Choroid plexus epithelial cell (primary cell): ENCODE measurements around the gene RABGAP1L.
"Not testable (repeated sequence)": the region's sequence is repeated elsewhere in the genome, so short reads cannot be mapped to it uniquely, and the experiment has no call there.

Experiments used
- DNase-seq: peaks from one replicate; pipeline ENCODE4 v3.0.0-alpha.2; 2010; ENCODE audit warnings: low read depth
- H3K4me3 ChIP-seq: 2 replicates; pipeline ENCODE4 v1.5.1; 2011; ENCODE audit warnings: low read depth, mild to moderate bottlenecking, control low read depth, low read length, moderate library complexity
- TF ChIP-seq, protein P1 (sequence below): conservative IDR thresholded peaks from 2 replicates; pipeline ENCODE4 v1.5.1; 2011; ENCODE audit warnings: low read depth, mild to moderate bottlenecking, control low read depth, inconsistent platforms, low read length, moderate library complexity

Gene RABGAP1L

DNA sequence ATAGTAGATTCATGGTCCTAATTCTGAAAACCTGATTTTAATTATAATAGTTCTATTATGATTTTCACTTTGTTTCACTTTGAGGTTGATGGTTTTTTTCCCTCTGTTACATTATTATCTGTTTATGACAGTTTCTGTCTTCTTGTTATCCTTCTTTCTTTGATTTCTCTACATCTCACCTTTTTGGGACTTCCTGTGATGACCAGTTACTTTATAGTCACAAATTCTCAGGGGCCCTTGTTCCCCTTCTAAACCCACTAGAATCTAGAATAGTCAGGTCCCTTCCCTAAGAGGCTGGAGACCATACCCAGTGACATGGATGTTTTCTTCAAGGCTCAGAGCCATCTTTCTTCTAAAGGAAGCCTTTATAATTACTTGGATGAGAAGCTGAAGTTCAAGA lies 526.9 kb downstream of the RABGAP1L start:
- no peak for DNase-seq
- H3K4me3 ChIP-seq: no peak overlapping the region
- TF ChIP-seq, protein P1, sequence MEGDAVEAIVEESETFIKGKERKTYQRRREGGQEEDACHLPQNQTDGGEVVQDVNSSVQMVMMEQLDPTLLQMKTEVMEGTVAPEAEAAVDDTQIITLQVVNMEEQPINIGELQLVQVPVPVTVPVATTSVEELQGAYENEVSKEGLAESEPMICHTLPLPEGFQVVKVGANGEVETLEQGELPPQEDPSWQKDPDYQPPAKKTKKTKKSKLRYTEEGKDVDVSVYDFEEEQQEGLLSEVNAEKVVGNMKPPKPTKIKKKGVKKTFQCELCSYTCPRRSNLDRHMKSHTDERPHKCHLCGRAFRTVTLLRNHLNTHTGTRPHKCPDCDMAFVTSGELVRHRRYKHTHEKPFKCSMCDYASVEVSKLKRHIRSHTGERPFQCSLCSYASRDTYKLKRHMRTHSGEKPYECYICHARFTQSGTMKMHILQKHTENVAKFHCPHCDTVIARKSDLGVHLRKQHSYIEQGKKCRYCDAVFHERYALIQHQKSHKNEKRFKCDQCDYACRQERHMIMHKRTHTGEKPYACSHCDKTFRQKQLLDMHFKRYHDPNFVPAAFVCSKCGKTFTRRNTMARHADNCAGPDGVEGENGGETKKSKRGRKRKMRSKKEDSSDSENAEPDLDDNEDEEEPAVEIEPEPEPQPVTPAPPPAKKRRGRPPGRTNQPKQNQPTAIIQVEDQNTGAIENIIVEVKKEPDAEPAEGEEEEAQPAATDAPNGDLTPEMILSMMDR: no peak

DNA sequence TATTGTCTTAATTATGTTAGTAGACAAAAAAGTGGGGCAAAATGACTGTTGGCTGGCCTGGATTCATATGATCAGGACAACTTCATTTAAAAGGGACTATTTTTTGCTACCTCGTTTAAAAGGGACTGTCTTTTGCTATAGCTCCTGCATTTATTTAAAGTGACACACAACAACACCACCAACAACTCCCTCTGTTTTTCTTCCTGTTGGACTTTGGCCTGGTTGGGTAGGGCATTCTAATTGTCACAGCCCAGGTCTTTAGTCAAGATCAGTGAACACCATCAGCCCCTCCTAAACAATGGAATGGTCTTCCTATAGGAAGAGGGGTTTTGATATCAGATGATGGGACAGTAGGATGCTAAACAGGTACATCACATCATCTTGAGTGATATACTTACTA lies 530.2 kb downstream of the RABGAP1L start:
- TF ChIP-seq, protein P1: no peak
- no peak for DNase-seq
- no peak overlapping the region for H3K4me3 ChIP-seq

DNA sequence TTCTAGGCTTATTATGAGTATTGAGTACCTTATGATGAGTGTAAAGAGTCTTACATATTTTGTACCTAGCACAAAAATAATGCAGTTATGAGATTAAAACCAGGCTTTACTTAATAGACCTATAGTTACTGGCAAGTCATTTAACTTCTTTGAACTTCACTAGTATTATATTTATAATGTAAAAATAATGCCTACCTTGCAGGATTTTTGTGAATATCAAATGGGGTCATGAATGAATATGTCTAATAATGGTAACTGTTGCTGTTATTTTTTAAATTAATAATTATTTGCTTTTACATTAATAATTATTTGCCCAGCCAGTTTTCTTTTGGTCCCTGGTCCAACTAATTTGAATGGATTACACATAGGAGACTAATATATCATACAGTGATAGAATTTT lies 530.9 kb downstream of the RABGAP1L start:
- H3K4me3 ChIP-seq: no peak overlapping the region
- DNase-seq: no peak
- TF ChIP-seq, protein P1: no peak

DNA sequence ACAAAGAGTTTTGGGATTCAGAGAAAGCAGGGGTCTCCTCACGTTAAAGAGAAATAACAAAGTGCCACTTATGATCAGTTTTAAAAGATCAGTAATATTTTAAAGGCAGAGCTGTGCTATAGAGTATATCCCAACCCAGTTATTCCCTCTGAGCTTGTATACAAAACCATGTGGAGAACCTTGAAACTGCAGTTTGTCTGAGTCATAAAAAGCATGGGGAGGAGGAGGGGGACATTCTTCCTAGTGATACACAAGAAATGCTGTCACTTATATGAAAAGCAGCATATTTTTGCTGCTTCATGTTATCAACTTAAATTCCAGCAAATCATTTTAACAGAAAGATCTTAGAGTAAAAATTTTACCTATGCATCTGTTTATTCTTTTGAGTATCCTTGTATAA lies 533.0 kb downstream of the RABGAP1L start:
- H3K4me3 ChIP-seq: no peak overlapping the region
- TF ChIP-seq, protein P1: no peak
- peak; percentile 67 for DNase-seq

DNA sequence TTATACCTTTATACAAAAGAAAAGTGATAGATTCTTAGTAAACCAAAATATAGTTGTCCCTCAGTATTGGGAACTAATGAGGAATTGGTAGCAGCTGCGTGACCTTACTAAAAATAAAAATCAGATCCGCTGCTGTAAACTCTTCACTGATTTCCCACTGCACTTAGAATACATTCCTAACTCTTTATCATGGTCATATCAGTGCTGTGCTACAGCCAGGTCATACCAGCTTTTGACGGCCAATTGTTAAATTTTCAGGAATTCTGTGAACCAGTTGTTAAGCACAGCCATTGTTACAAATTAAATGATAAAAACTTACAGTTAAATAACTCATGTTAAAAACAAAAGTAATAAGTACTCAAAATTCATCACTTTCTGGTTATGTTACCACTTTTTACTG lies 533.8 kb downstream of the RABGAP1L start:
- no peak overlapping the region for H3K4me3 ChIP-seq
- no peak for DNase-seq
- TF ChIP-seq, protein P1: no peak

DNA sequence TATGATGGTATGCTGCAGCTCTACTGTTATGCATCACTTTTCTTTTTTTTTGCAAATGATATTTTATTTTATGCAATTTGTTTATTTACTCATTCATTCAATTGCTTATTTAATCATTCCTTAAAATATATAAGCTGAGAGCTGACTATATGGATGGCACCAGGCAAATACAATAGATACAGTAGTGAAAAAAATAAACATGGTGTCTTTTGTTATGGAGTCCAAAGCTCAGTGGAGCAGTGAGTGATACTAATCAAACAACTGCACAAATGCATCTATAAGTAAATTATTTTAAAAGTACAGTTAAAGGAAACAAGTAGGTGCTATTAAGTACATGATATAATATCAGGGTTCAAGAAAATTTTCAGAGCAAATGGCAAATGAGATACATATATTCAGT lies 534.2 kb downstream of the RABGAP1L start:
- H3K4me3 ChIP-seq: not testable (repeated sequence)

DNA sequence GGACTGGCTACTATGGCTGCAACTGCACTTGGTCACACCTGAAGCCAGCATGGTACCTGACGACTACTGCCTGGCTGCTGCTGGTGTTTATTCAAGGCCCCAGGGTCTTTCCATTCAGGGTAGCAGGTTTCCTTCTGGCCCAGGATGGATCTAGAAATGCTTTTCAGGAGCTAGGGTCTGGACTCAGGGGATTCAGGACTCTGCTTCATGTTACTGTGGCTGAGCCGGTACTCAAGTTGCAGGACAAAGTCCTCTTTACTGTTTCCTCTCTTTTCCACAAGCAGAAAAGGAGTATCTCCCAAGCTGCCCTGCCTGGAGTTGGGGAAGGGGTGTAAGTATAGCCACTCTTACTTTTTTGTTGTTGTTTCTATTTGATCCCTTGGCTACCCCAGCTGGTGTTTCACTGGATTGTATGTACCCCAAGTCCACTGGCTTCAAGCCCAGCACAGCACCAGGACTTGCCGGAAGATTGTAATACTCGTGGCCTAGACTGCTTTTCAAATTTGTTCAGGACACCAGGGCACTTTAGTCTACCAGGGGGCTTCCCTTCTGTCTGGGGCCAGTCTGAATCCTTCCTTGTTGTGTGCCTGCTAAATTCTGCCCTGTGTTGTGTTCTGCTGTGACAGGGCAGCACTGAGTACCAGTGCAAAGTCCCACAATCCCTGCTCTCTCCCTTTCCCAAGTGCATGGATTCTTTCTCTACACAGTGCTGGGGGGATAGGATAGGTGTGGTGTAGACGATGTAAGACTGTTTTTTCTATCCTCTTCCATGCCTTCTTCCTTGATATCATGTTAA lies 536.9 kb downstream of the RABGAP1L start:
- TF ChIP-seq, protein P1: no peak
- no peak overlapping the region for H3K4me3 ChIP-seq
- no peak for DNase-seq

More for the DNA sequence above, 534.2 kb downstream of the RABGAP1L start:
- not testable (repeated sequence) for DNase-seq
